ENCODE measurements around the gene TMOD1.

The TMOD1 gene

DNA sequence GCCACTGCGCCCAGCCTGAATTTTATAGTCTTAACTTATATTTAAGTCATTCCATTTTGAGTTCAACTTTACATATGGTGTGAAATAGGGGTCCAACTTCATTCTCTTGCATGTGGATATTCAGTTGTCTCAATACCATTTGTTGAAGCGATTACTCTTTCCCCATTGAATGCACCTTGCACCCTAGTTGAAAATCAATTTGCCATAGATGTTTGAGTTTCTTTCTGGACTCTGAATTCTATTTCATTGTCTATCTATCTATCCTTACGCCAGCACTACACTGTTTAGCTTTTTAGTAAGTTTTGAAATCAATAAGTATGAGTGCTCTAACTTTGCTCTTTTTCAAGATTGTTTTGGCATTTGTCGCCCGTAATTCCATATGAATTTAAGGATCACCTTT lies 49.8 kb downstream of the TMOD1 start:
- DNase-seq, result no peak

GRCh38 chr9:97553141-97553540 lies 51.7 kb downstream of the TMOD1 start:
- DNase-seq, result no peak

- no peak for DNase-seq
These were observed 52.4 kb downstream of the TMOD1 start for GRCh38 chr9:97553841-97554240.

DNA sequence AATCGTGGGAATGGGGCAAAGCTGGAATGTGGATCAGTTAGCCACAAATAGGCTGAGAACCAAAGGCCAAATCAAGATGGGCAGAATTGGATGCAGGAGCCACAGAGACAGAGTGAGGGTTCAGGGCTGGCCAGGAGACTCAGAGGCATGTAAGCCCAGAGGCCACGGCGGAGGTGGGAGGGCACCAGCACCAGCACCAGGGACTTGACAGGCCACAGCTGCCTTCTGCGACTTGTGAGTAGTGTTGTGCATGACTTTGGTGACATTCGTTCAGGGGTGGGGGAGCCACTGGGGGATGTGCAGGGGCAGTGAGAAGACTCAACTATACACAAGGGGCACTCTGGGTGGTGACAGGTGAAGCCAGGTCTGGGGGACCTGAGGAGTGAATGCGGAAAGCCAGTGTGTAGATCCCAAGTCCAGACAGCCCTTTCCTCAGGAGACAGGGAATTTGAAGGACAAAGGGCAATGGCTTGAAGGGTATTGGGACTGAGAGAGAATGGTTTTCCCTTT lies 53.2 kb downstream of the TMOD1 start:
- DNase-seq, result no peak

- DNase-seq, result no peak
These were observed 53.7 kb downstream of the TMOD1 start for GRCh38 chr9:97555164-97555563.

- DNase-seq, result no peak
These were observed 54.7 kb downstream of the TMOD1 start for GRCh38 chr9:97556036-97556720.

DNA sequence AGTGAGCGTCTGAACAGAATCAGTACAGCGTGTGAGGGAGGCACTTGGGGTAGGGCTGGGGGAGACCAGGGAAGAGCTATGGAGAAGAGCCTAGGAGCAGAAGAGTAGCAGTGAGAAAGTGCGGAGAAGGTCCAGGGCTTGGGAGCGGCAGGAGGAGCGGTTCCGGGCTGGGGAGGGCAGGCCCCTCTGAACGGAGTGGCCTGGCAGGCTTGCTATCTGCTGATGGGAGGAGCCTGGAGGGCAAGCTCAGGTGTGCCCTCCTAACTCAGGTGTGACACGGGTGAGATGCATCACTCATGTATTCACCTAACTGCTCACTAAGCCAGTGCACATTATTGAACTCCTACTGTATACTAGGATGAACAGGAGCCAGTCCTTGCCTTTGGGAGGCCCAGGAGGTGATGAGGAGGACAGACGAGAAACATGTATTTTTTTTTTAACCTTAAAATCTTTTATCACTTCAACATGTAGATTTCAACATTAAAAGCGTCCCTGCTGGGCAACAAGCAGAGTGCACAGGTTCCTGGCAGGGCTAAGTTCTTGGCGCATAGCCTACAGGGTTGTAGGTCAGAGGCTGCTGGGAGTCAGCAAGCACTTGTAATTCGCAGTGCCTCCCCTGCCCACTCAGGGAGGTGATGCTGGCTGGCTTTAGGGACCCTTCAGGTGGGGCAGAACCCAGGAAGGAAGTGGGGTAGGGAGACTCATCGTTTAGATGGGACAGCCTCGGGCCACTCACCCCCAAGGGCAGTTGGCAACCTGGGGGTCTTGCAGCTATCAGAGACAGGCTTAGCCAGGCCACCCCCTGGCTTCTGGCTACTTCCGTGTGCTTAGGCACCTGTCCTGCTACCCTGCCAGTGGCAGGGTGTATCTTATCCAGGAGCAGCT lies 55.5 kb downstream of the TMOD1 start:
- DNase-seq, result no peak

GRCh38 chr9:97557606-97558095 lies 56.2 kb downstream of the TMOD1 start:
- DNase-seq, result no peak

DNA sequence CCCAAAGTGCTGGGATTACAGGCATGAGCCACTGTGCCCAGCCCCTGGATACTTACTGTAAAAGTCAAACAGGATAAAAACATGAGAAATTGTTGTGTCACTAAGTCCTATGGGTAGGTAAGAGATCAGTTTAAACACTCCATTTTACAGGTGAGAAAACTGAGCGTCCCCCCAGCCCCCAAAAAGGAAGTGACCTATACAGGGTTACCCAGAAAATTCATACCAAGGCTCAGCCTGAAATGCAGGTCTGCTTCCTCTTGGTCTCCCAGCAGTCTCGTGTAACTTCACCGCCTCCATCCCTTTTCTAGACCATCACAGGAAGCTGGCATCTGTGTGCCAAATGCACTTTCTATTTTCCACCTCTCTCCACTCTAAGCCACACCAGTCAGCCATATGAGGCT lies 57.2 kb downstream of the TMOD1 start:
- DNase-seq, result no peak

GRCh38 chr9:97559111-97559514 lies 57.6 kb downstream of the TMOD1 start:
- DNase-seq, result no peak

DNA sequence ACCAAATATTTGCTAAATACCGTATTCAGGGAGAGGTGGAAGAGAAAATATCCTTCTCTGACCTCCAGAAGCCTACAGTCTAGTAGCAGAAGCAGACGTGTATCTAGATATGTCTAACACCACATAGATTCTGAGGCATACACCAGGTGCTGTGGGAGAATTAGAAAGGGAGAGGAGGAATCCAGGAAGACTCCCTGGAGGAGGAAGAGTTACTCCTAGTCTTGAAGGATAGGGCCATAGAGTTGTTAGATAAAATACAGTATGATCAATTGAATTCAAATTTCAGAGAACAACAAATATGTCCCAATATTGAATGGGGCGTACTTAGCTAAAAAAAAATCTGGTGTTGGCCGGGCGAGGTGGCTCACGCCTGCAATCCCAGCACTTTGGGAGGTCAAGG lies 58.7 kb downstream of the TMOD1 start:
- no peak for DNase-seq

DNA sequence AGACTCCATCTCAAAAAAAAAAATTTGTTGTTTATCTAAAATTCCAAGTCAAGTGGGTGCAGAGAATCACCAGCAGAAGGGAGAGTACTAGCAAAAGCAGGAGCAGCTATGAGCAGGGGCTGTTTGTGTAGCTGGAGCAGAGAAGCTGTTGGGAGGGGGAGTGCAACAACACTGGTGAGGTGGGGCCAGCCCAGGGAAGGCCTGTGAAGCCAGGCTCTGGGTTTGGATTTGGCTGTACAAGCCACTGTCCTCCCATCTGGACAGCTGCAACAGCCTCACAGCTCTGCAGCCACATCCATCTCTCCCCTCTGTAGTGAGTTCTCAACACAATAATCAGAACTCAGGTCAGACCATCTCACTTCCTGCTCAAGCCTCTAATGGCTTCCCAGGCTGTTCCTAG lies 59.4 kb downstream of the TMOD1 start:
- no peak for DNase-seq

- no peak for DNase-seq
These were observed 60.0 kb downstream of the TMOD1 start for GRCh38 chr9:97561501-97561900.

- no peak for DNase-seq
These were observed 61.1 kb downstream of the TMOD1 start for GRCh38 chr9:97562542-97562941.

- DNase-seq, result no peak
These were observed 62.1 kb downstream of the TMOD1 start for GRCh38 chr9:97563458-97564135.

DNA sequence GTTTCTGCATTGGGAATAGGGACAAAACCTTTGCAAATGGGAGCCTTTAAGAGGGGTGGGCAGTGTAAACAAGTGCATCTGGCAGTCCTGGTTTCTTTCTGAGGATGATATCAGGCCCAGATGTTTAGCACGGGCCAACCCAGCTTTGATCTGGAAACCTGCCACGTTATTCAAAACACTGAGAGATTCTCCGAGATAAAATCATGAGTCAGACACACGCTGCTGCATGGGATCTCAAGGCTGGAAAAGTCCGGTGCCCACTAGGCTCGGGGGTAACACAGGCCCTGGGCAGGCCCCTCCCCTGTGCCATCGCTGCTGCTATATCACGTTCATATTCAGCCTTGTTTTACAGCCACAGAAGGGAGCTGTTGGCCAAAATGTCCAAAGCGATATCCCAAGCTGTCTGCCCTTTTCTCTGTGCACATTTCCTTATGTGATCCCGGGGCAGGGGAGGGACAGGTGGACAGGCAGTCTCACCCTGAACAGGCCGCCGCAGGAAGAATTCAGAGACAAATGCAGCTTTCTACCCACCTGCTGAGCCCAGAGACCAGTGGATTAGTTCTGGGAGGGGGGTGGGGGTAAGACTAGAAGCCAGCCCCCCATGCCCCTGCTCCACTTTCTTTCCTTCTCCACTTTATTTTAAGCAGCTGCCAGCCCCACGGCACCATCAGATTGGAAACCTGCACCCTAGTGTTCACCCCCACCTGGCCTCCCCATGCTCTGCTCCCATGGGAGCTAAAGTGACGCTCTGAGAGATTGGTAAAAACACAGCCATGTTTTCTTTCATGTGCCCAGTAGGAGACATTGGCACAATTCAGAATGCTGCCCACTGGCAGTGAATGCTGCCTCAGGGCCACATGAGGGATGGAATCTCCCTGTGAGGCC lies 63.1 kb downstream of the TMOD1 start:
- DNase-seq, result no peak

DNA sequence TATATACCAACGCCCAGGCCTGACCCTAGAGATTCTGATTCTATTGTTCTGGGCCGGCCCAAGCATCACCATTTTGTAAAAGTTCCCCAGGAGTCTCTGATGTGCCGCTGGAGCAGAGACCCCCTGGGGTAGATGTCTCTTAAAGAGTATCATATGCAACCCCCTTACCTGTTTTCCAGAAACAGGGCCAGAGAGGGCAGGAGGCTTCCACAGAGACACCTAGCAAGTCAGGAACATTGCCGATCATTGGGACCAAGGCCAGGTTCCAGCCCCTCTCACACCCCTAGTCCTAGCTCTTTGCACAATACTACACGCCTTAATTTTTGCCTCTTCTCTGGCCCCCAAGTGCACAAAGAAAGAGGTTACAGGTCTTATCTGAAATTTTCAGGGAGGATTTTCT lies 63.8 kb downstream of the TMOD1 start:
- no peak for DNase-seq

DNA sequence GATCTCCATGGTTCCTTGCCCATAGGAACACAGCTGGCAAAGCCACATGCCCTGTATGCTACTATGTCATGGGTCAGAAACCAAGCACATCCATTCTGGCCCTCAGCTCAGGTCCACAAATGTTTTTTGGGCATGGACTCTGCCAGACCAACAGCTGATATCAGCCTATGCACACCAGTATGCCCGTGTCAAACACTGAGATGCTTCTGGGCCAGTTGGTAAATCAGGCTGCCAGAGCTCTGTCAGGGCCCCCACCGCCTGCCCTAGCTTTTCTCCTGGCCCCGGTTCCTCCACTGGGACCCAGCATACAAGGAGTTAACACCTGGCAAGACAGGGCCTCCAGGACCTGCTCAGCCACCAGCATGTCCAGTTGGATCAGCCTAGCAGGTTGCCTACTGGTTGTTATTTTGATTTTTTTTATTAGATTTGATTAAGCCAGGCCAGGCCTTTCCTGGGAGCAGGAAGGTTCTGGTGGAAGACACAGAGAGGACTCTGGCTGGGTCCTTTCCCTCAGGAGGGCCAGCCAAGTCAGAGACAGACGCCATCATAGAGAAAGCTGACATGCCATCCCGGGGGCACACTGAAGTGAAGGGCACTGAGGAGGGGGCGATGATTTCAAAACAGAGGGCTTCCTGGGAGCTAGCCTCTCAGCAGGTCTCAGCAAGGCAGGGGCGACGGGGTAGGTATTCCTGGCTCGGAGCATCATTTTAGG lies 65.9 kb downstream of the TMOD1 start:
- DNase-seq, result no peak

GRCh38 chr9:97567894-97568202 lies 66.4 kb downstream of the TMOD1 start:
- DNase-seq, result no peak

GRCh38 chr9:97568461-97569275 lies 67.2 kb downstream of the TMOD1 start:
- no peak for DNase-seq

- no peak for DNase-seq
These were observed 69.4 kb downstream of the TMOD1 start for GRCh38 chr9:97570899-97571298.

Data from activated effector memory CD4-positive, alpha-beta T cell treated with Interleukin-2 at 50 U/mL for 16 hours (primary cell).